ENCODE data around the gene SPTAN1.
"Not testable (repeated sequence)": the region's sequence is repeated elsewhere in the genome, so short reads cannot be mapped to it uniquely, and the experiment has no call there.

Gene SPTAN1

DNA sequence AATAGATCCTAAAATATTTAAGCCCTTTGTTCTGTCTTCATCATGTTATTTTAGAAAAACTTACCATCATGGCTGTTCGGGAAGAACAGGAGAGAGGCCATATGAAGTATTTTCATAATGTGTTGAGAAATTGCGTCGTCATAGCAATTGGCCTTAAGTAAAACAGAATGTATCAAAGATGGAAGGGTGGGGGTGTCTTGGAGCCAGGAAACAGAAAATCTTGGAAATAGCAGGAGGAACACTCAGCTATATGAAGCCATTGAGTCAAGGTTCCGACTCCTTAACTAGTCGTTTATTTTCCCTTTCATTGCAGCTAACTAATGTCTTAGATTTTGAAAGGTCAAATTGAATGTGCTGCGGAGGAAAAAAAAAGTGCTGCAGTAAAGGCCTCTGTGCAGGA is 1.3 kb downstream of the SPTAN1 start:
- no peak for DNase-seq

DNA sequence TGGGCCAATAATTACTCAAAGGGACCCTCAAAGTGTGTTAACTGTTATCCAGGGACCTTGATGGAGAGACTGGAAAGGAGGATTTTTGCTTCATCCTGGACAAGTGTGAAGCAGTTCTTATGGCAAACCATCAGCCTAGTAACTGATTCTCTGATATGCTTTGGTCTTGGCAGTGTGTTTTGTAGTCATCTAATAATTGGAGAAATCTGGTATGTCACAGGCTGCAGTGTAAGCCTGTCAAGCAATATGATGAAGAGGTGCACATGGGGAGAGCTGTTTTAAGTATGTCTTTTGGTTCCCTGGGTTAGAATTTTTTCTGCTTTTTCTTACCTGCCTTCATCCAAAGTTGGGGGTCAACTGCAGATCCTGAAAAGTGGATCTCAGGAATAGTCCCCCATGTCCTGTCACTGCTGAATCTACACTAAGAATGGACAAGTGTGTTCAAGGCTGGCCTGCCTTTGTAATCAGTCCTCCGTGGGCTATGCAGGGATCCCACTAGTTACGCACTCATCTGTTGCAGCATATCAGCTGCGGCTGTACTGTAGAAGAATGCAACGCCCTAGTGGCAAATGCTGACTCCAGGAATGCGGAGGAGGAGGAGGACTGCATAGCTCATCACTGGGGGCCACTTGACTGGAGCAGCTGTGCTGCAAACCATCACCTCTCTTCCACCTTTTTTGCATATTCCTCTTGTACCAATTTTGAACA is 1.9 kb downstream of the SPTAN1 start:
- DNase-seq = peak; percentile 39

DNA sequence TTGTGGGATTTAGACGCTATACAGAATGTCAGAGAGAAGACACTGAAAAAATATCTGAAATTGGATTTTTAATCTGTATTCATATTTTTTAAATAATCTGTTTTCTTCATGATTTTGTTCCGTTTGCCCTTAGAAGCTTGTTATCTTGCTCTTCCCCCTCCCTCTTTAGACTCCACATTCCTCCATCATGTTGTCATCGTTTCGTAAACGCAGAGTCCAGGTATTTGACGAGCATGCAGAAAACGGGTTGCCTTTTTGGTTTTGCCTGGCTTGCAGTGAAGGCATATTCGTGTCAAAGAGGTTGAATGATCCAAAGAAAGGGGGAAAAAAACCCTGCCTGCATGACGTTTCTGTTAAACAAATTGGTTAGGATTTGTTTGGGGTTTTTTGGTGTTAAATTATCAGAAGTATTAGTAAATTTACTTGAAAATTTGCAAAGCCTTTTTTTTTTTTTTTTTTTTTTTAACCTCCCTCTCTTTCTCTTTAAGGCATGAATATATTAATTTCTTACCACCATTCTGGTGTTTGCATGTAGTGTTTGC is 2.9 kb downstream of the SPTAN1 start:
- DNase-seq = no peak

DNA sequence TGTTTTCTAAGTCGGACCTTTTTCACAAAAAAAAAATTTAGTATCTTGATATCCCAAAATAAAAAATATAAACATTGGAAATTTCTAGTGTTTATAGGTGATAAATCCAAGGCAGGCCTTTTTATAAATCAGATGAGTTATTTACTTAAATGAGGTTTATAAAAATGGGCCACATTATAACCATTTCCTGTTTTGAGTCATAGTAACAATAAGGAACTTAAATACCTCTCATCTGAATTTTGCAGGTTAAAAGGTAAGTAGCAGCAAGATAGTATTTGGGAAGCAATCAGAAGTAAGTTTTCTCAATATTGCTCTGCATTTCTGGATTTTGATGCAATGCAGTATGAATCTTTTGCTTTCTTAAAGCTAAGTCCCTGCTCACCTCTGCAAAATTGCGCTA is 3.9 kb downstream of the SPTAN1 start:
- no peak for DNase-seq

DNA sequence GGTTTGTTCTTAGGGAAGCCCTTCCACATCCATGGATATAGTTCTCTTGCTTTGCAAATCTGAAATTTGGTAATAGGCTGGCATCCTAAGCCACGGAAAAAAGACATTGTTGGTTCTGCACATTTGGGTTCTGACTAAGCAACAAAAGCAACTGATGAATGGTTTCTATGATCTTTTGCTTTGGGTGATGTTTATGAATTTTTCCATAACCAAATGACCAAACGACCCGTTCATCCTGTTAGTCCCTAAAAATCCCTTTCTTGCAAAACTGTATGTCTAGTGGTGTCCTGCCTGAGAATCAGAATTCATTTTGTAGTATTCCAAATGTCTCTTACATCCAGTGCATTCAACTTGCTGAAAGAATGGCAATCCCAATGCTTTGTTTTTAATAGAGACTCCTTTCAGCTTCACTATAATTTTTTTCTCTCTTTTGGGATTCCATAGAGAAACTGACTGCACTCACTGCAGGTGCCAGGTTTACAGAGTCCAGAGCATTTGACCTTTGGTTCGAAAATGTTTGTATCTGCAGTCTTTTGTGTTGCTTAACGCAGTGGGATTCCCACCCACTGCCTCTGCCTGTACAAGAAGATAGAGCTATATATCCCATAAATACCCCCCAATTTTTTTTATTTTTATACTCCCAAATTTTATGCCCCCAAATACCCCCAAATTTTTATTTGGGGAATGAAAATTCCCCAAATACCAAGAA is 4.7 kb downstream of the SPTAN1 start:
- no peak for DNase-seq

DNA sequence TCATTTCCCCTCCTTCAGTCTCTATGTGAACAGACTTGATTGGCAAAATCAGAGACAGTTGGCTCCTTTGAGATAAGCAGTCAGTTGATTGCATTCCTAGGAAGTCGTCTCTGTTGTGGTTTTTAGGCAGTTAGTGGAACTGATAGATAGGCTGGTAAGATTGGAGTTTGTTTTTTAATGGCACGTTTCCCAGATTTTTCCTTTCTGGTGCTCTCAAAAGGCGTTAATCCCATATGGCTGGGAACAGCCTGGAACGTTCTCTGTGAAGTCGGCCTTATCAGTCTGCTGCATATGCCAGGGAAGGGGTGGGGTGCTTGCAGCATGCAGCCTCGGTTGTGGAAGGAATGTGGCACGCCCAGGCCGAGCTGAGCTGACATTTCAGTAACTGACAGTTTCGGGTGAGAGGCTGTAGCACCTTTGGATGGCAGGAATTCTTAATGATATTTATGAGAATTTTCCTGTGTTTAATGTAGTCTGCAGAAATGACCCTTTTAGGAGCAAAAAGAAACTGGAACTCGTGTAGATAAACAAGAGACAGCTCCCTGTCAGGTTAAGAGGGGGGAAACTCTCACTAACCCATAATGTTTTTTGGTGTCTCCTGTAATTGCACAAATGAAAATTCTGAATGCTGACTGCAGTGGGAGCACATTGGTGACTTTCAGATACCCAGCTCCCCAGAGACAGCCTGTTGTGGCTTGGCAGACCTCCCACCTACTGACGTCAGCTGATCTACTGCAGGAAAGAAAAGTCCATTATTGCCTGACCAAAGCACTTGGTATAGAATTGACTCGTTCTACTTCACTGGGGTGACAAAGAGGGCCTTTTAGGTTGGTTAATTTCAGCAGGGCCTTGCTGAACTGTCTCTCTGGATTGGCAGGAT is 6.3 kb downstream of the SPTAN1 start:
- peak; percentile 62 for DNase-seq

DNA sequence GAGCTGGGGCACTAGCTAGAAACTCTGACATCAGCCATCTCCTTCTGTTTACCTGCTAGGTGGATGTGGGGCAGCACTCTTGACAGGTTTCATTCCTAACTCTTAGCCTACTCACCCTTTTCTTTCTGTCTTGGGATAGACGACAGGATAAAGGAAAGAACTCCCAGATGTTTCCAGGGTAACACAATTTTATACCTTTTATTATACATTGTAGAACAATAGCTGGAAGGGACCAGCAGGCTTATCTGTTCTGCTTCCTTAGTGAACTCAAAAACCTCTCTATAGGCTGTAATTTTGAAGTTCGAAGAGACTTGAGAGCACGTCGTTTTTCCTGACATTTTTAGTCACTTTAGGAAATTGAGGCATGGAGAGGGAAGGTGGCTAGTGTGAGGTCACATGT is 13.2 kb downstream of the SPTAN1 start:
- no peak for DNase-seq

DNA sequence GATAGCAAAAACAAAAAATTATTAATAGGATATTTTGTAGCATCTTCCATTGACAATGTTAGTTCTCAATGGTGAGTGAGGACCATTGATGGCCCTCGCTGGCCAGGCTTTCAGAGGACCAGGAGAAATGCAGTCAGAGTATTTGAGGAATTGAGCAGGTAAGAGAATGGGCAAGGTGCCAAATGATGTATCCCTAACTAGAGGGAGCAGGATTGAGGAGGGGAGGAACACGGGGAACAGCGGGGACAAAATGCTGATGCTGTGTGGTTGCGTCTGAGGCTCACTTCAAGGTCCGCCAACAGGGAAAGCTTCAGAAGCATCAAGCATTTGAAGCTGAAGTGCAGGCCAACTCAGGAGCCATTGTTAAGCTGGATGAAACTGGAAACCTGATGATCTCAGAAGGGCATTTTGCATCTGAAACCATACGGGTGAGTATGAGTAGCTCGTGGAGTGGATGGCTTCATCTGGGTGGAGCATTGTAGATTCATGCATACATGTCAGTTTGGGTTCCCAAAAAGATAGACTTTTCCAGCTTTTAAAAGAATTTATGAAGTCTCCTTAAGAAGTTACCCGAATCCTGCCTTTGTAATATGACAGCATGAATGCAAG is 16.2 kb downstream of the SPTAN1 start:
- DNase-seq = no peak

DNA sequence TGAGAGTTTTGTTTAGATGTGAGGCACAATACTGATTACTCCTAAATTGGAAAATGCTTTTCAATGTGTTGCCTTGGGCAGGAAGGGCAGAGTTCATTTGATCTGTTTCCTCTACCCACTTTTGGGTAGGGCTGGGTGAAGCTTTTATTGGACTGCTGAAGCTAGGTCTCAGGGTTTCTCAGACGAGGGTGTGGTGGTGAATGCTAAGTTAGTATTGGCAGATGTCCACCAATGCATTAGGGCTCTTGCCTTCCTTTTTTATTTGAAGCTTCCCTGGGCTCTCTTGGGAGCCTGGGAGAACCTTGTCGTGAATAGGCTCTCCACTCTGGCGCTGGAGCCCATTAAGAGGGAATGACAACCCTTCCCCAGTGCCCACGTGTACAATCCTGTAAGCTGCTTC is 23.1 kb downstream of the SPTAN1 start:
- DNase-seq = no peak

DNA sequence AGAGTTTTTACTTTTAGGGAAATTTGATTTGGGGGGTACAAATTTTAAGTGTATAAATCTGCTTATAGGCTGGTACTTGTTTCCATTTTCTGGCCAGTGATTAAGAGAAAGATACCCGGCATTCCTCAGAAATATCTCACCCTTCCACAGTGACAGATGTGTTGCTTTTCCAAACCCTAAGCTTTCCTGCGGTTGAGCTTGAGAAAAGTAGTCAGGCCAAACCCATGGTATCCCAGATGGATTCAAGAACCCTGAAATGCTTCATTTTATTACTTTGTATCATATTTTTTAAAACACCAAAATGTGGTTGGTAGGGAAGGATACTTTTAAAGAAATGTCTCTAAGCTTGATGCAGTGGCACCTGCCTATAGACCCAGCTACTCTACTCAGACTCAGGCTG is 23.5 kb downstream of the SPTAN1 start:
- no peak for DNase-seq

DNA sequence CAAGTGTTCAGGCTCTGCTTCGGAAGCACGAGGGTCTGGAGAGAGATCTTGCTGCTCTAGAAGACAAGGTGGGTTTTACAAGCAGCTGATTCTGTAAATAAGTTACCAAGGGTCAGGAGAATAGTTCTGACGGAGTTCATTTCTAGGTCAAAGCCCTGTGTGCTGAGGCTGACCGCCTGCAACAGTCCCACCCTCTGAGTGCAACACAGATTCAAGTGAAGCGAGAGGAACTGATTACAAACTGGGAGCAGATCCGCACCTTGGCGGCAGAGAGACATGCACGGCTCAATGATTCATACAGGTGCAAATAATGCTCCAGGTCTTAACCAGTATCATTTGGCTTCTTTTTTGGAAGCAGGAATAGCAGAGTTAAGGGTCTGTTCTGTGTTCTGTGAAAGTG is 24.8 kb downstream of the SPTAN1 start:
- DNase-seq = no peak

DNA sequence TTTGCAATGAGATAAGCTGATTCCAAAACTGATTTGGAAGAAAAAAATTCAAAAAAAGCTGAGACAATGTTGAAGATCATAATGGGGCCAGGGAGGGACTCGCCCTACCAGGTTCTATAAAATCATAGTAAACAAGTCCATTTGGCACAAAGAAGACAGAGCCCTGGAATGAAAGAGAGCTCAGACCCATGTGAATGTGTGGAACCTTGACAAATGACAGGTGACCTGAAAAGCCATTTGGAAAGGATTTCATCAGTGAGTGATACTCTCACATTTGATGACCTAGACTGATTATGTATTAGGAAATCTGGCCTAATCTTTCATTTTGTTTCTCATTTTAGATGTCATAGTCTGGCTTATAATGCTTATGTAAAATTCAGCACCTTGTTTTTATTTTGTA is 26.8 kb downstream of the SPTAN1 start:
- DNase-seq = no peak

DNA sequence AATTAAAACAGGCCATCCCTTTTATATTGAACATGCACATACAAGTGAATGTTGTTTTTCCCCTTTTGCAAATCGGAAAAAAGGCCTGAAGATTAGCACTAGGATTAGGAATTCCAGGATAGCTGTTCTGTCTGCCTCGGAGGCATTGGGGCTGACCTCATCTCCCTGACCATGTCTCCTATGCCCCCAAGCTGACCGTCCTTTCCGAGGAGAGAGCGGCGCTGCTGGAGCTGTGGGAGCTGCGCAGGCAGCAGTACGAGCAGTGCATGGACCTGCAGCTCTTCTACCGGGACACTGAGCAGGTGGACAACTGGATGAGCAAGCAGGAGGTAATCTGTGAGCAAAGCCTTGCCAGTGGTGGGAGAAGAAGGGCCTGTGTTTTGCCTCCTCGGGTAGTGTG is 28.3 kb downstream of the SPTAN1 start:
- DNase-seq = no peak

DNA sequence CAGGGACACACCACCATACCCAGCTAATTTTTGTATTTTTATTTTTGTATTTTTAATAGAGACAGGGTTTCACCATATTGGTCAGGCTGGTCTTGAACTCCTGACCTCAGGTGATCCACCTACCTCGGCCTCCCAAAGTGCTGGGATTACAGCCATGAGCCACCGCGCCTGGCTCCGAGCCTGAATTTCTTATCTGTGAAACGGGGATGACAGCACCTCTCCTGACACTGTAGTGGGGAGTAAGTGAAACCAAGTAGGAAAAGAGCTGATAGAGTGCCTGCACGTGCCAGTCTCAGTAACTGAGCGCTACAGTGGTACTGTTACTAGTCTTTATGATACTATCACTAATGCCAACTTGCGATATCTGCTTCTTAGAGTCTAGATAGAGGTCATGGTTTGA is 32.8 kb downstream of the SPTAN1 start:
- DNase-seq = not testable (repeated sequence)

DNA sequence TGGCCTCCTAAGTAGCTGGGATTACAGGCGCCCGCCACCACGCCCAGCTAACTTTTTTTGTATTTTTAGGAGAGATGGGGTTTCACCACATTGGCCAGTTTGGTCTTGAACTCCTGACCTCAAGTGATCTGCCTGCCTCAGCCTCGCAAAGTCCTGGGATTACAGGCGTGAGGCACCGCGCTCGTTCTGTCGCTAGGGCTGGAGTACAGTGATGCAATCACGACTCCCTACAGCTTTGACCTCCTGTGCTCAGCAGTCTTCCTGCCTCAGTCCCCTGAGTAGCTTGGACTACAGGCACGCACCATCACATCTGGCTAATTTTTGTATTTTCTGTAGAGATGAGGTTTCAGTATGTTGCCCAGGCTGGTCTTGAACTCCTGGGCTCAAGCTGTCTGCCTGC is 34.5 kb downstream of the SPTAN1 start:
- DNase-seq = peak; percentile 11

DNA sequence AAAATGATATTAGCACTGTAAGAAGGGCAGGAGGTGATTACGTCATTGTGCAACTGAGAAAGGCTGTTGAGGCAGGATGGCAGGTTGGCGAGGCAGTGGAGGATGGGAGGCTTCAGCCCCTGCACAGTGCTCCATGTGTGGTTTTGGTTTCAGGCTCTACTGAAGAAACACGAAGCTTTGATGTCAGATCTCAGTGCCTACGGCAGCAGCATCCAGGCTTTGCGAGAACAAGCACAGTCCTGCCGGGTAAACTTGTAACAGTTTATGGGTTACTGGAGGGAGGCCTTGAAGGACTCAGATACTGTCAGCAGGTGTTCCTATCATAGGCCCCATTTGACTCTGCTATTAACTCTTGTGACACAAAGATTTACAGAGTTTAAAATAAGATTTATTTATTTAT is 35.1 kb downstream of the SPTAN1 start:
- peak; percentile 82 for DNase-seq

DNA sequence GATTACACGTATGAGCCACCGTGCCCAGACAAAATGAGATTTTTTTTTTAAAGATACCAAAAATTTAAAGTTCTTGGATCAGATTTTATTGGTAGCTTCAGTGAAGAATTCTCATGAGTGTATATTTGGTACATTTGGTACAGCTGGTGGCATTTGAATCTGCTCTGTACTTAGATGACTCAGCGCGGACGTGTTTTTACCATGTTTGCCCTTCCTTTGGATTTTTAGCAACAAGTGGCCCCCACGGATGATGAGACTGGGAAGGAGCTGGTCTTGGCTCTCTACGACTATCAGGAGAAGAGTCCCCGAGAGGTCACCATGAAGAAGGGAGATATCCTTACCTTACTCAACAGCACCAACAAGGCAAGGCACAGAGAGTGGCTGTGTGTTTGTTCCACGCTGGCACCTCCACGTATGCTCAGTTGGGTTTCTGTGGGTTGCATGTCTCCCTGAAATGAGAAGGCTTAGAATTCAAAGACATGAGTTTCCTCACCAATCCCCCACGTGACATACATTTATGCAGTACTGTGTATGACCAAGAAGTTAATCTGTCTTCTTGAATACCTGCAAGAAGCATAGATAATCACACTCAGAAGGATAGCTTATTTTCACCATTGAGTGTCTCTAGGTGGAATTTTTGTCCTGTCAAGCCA is 36.3 kb downstream of the SPTAN1 start:
- DNase-seq = no peak

DNA sequence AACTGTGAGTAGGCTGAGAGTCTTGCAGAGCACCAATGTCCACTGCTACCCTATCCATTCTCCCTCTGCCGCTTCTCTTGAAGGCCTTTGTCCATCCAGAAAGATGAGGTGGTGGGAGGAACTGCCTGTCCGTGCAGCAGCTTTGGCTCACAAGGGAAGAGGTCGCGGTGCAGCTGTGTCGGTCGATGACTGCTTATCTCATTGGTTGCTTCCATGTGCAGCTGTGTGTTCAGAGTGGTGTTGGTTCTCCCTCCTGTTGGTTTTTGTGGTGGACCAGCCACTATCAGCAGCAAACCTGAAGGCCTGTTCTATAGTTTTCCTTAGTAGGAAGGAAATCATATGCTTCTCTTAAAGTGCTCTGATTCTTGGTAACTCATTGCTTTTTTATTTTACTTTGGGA is 40.7 kb downstream of the SPTAN1 start:
- no peak for DNase-seq

DNA sequence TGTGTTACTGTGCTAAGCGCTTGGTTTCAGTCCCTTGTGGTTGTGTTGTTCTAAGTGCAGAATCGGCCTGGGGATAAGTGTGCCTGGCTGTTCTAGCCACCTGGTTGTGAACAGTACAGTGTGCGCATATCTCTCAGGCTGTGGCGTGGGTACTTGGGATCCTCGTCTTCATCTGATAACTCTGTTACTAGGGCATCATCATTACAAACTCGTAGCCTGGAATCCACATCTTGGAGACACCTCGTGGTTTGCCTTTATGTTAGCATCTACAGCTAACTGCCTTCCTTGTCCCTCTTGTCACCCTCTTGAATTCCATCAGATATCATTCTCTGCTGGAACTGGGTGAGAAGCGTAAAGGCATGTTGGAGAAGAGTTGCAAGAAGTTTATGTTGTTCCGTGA is 41.5 kb downstream of the SPTAN1 start:
- DNase-seq = no peak

DNA sequence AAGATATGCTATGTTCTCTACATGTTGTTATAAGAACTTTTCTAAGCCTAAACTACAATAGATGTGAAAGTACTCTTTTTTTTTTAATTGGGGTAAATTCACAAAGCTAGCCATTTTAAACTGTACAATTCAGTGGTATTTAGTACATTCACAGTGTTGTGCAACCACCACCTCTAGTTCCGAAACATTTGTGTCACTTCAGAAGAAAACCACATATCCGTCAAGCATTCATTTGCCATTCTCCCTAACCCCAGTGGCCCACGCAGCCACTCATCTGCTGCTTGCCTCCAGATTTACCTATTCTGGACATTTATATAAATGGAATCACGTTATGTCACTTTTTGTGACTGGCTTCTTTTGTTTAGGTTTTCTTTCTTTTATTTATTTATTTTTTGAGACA is 43.1 kb downstream of the SPTAN1 start:
- DNase-seq = no peak

DNA sequence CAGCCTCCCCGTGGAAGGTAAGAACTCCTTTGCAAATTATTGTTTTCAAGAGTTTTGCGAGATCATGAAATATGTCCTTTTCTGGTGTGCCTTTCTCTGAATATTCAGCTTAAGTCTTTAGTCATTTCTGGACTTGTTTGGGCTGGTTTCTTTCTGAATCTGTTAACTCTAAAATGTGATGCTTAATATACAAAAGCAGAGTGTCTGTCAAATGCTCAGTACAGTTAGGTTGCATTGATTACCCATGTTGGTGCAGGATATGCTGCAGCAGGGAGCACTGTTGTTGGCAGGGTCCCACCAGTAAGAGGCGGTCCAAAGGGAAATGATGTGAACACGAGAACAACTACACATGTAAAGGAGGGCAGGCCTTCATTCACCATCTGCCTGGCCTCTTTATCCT is 47.7 kb downstream of the SPTAN1 start:
- peak; percentile 36 for DNase-seq

DNA sequence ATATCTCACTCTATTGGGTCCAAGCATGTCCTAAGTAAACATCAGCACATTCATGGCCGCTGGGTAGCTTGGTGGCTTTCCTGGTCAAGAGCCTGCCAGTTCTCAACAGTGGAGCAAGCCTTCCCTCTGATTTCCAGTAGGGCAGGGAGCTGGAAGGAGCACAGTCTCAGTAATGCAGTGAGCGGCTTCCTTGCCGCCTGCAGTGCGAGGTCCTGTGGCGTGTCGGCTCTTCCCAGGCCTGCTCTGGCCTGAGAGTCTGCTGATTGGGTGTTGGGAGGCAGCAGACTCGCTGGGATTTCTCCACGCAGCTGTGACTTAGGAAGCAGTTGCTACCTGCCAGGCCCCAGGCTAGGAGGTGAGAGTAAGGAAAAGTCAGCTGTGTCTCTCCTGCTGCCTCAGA is 51.3 kb downstream of the SPTAN1 start:
- no peak for DNase-seq
